Measurements from ENCODE around the gene ELFN1.

The ELFN1 gene

DNA sequence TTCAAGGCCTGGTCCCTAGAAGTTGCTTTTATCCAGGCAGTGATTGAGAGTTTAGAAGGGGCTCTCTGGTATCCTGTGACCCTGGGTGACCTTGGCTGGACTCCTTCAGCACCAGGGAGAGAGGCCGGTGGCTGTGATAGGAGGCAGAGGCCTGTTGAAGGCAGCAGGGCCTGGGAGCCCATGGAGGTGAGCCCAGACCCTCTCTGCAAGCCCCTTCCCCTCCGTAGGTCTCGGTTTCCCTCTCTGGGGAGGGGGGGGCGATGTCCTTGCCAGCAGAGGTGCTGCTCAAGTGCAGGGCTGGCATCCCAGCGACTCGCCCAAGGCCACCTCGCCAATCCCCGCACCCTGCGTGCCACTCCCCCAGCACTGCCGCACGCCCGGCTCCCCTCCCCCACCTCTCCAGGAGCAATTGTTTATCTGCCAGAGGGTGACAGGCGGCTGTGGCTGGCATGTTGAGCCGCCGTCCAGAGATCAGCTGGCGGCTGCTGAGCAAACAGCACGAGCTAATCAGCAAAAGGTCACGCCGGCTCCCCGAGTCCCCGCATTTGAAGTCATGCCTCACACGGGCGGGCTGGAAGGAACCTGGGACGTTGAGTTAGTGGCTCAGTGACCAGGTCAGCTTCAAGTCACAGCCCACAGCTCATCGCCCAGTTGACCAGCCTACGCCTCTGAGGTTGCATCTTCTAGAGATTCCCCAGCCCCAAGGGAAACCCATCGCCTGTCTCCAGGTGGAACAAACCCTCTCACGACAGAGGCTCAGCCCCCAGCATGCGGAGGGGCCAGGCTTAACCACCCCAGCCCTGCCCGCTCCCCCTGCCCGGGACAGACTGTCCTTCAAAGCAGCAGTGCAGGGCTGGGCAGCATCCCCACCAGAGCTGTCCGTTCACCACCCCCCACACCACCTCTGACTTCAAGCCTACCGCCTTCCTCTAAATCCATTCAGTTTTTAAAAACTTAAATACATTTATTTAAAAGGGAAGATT lies 43.7 kb downstream of the ELFN1 start:
- peaks cover 14% of the 10 kb centered on the region for H3K9me3 Mint-ChIP-seq
- H3K36me3 Mint-ChIP-seq (ENCODE audit: low read depth): peaks cover 57% of the 10 kb centered on the region
- H3K4me3 Mint-ChIP-seq: no peak overlapping the region
- H3K27me3 Mint-ChIP-seq (ENCODE audit: low read depth, poor library complexity): no peaks in the 10 kb centered on the region
- peak; percentile 76 for DNase-seq
- H3K4me1 Mint-ChIP-seq: peaks cover 50% of the 10 kb centered on the region
- H3K27ac Mint-ChIP-seq: no peak overlapping the region
- TF ChIP-seq, protein P1, sequence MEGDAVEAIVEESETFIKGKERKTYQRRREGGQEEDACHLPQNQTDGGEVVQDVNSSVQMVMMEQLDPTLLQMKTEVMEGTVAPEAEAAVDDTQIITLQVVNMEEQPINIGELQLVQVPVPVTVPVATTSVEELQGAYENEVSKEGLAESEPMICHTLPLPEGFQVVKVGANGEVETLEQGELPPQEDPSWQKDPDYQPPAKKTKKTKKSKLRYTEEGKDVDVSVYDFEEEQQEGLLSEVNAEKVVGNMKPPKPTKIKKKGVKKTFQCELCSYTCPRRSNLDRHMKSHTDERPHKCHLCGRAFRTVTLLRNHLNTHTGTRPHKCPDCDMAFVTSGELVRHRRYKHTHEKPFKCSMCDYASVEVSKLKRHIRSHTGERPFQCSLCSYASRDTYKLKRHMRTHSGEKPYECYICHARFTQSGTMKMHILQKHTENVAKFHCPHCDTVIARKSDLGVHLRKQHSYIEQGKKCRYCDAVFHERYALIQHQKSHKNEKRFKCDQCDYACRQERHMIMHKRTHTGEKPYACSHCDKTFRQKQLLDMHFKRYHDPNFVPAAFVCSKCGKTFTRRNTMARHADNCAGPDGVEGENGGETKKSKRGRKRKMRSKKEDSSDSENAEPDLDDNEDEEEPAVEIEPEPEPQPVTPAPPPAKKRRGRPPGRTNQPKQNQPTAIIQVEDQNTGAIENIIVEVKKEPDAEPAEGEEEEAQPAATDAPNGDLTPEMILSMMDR (IDR thresholded peaks at IDR 0.05): no peak

DNA sequence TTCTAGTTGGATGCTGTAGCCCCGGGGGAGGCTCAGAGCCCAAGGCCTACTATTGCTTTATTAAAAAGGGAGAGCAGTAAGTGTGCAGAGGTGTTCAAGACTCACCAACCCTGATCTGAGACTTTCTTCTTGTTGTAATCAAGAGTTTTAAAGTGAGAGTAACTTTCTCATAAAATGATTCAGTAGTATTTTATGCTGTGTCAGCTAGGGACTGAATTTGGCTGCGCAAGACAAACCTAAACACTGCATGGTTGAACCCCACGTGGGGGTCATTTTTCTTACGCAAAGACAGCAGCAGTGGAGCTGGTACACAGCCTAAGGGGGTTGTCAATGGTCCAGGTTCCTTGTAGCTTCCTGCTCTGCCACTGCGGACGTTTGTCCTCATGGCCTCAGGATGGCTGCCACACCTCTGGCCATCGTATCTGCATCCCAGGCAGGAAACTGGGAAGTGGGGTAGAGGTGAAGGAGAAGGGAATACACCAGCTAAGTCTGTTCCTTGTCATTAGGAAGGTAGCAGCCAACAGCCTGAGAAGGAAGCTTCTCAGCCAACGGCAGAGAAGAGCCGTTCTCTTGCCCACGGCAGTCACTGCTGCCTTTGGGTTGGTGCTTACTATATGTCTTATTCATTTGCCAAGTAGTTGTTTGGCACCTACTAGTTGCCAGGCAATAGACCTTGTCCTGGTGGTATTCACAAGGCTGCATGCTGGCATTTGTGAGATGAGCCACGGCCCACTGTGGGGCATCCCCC lies 44.7 kb downstream of the ELFN1 start:
- no peak overlapping the region for H3K4me3 Mint-ChIP-seq
- H3K9me3 Mint-ChIP-seq: peaks cover 4% of the 10 kb centered on the region
- H3K36me3 Mint-ChIP-seq (ENCODE audit: low read depth): peaks cover 48% of the 10 kb centered on the region
- H3K27me3 Mint-ChIP-seq (ENCODE audit: low read depth, poor library complexity): no peaks in the 10 kb centered on the region
- TF ChIP-seq, protein P1 (IDR thresholded peaks at IDR 0.05): no peak
- no peak overlapping the region for H3K27ac Mint-ChIP-seq
- peaks cover 50% of the 10 kb centered on the region for H3K4me1 Mint-ChIP-seq
- no peak for DNase-seq

DNA sequence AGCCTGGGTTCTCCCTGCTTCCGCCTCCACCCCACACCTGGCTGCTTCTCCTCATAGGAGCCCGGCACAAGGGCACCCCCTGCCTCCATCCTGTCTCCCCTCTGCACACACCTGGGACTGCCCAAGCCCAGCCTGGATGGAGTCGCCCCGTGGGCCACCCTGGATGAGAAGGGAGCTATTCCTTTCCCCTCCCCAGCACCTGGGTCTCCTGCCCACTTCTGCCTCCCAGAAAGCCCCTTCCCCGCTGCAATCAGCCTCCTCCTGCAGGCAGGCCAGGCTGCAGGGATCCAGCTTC lies 45.2 kb downstream of the ELFN1 start:
- Mint-ChIP-seq H3K9me3 (no peaks in the 10 kb centered on the region), H3K27me3 (ENCODE audit: low read depth, poor library complexity) (no peaks in the 10 kb centered on the region), H3K36me3 (ENCODE audit: low read depth) (peaks cover 43% of the 10 kb centered on the region), H3K27ac (peak overlapping the region; percentile 83), H3K4me1 (peaks cover 50% of the 10 kb centered on the region), H3K4me3 (no peak overlapping the region)
- DNase-seq: no peak
- TF ChIP-seq, protein P1 (IDR thresholded peaks at IDR 0.05): no peak

DNA sequence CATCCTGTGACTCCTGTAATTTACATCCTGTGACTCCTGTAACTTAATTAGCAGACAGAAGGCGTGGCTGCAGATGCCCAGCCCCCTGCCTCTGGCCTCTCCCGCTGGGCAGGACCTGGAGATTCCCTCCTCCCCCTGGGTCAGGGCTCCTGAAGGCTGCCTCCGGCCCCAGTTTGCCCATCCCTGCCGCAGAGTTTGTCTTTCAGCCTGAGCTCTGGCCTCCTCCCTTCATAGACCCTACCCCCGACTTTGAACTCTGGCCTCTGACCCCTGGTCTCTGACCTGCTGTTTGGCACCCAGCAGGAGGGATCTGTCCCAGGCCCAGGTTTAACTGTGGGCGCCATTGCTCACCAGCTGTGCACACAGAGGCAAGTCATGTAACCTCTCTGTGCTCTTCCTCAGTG lies 45.6 kb downstream of the ELFN1 start:
- Mint-ChIP-seq H3K4me1 (peaks cover 51% of the 10 kb centered on the region), H3K4me3 (no peak overlapping the region), H3K36me3 (ENCODE audit: low read depth) (peaks cover 39% of the 10 kb centered on the region), H3K27ac (peak overlapping the region; percentile 83), H3K27me3 (ENCODE audit: low read depth, poor library complexity) (no peaks in the 10 kb centered on the region), H3K9me3 (no peaks in the 10 kb centered on the region)
- TF ChIP-seq, protein P1 (IDR thresholded peaks at IDR 0.05): no peak
- DNase-seq: no peak

DNA sequence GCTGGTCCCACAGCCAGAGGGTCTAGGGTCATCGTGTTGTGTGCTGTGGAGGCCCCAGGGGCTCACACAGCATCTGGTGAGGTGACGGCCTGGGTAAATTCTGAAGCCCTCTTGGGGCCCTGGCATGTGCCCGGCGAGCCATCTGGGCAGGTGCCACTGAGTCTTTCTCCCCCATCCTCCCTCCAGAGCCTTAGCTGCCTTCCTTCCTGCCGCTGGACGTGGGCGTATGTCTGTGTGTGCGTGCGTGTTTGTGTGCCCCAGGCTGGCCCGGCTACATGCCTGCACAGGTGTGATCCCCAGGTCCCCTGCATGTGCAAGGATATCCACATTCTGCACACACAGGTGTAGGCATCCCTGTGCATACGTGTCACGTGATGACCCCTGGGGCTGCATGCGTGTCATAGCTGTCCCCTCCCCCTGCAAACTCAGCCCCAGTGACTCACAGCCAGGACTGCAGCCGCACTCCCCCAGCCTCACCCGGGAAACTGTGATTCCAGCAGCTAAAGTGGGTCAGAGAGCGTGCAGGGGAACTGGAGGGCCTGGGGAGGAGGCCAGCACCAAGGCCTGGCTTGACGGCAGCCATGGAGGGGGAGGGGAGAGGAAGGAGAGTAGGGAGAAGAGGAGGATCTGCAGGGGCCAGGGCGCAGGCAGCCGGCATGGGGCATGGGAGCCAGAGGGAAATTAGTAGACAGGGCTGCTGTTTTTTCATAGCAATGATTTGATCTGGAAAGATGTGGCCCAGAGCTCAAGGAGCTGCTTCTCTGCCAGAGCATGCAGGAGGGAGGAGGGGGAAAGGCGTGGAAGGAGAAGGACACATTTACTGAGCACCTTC lies 46.4 kb downstream of the ELFN1 start:
- TF ChIP-seq, protein P1 (IDR thresholded peaks at IDR 0.05): no peak
- H3K27ac Mint-ChIP-seq: no peak overlapping the region
- H3K9me3 Mint-ChIP-seq: no peaks in the 10 kb centered on the region
- no peak for DNase-seq
- peaks cover 31% of the 10 kb centered on the region for H3K36me3 Mint-ChIP-seq (ENCODE audit: low read depth)
- H3K4me1 Mint-ChIP-seq: peaks cover 48% of the 10 kb centered on the region
- H3K27me3 Mint-ChIP-seq (ENCODE audit: low read depth, poor library complexity): no peaks in the 10 kb centered on the region
- H3K4me3 Mint-ChIP-seq: no peak overlapping the region
